Loucy (cell line): ENCODE results near the gene RPLP2.
A peak's percentile ranks its signal among the peaks of the same experiment; 100 is the strongest.

Source experiments
- H2AFZ ChIP-seq: fragments of 200-600 bp; sonication (generic); 2 replicates; pipeline ENCODE4 v1.6.0; 2016; ENCODE audit warnings: antibody characterized with exemption, mild to moderate bottlenecking, low read length, moderate library complexity
- H3F3A ChIP-seq: fragments of 200-600 bp; 2 replicates; pipeline ENCODE4 v1.6.0; 2016; ENCODE audit warnings: antibody characterized with exemption, low read depth, mild to moderate bottlenecking
- H3K27me3 ChIP-seq: fragments of 200-600 bp; sonication (generic); 2 replicates; pipeline ENCODE4 v1.6.1; 2014; ENCODE audit warnings: low read length, mild to moderate bottlenecking; ENCODE audit not compliant: insufficient read depth, poor library complexity, severe bottlenecking
- H3K36me3 ChIP-seq: fragments of 200-600 bp; sonication (generic); 2 replicates; pipeline ENCODE4 v1.6.1; 2016; ENCODE audit warnings: low read length; ENCODE audit not compliant: insufficient read depth
- H3K4me1 ChIP-seq: fragments of 200-600 bp; sonication (generic); 2 replicates; pipeline ENCODE4 v1.5.1; 2014; ENCODE audit warnings: low read length, mild to moderate bottlenecking; ENCODE audit not compliant: insufficient read depth, poor library complexity, severe bottlenecking
- H3K4me2 ChIP-seq: fragments of 200-600 bp; sonication (generic); 2 replicates; pipeline ENCODE4 v1.6.0; 2014; ENCODE audit warnings: antibody characterized with exemption, low read length, low read depth, mild to moderate bottlenecking; ENCODE audit not compliant: poor library complexity, severe bottlenecking
- H3K4me3 ChIP-seq: fragments of 200-600 bp; sonication (generic); 2 replicates; pipeline ENCODE4 v1.5.1; 2014; ENCODE audit warnings: low read length, mild to moderate bottlenecking, mixed read lengths; ENCODE audit not compliant: poor library complexity, severe bottlenecking
- H3K79me2 ChIP-seq: fragments of 200-600 bp; sonication (generic); 2 replicates; pipeline ENCODE4 v1.6.1; 2014; ENCODE audit warnings: low read length; ENCODE audit not compliant: insufficient read depth
- H3K9ac ChIP-seq: fragments of 200-600 bp; sonication (generic); 2 replicates; pipeline ENCODE4 v1.6.0; 2014; ENCODE audit warnings: mild to moderate bottlenecking, low read depth, low read length, moderate library complexity; ENCODE audit not compliant: poor library complexity, severe bottlenecking
- H3K9me2 ChIP-seq: fragments of 200-600 bp; sonication (generic); replicated peaks from 2 replicates; pipeline ENCODE4 v1.6.1; 2016; ENCODE audit warnings: low read depth, low read length, mixed read lengths
- H3K9me3 ChIP-seq: fragments of 200-600 bp; sonication (generic); 2 replicates; pipeline ENCODE4 v1.6.1; 2014; ENCODE audit warnings: mild to moderate bottlenecking, antibody characterized with exemption, low read length, low read depth; ENCODE audit not compliant: insufficient read depth
- H4K20me1 ChIP-seq: fragments of 200-600 bp; sonication (generic); 2 replicates; pipeline ENCODE4 v1.6.0; 2014; ENCODE audit warnings: antibody characterized with exemption, low read length, mild to moderate bottlenecking; ENCODE audit not compliant: insufficient read depth, poor library complexity, severe bottlenecking
- CTCF ChIP-seq: fragments of 200-600 bp; sonication (generic); conservative IDR thresholded peaks from 2 replicates; pipeline ENCODE4 v1.5.1; 2014; ENCODE audit warnings: mild to moderate bottlenecking, antibody characterized with exemption, low read length
- EZH2phosphoT487 ChIP-seq: fragments of 200-600 bp; IDR thresholded peaks from 2 replicates; pipeline ENCODE4 v1.6.1; 2018; ENCODE audit warnings: antibody characterized with exemption, mild to moderate bottlenecking, moderate library complexity, borderline replicate concordance

The RPLP2 gene

DNA sequence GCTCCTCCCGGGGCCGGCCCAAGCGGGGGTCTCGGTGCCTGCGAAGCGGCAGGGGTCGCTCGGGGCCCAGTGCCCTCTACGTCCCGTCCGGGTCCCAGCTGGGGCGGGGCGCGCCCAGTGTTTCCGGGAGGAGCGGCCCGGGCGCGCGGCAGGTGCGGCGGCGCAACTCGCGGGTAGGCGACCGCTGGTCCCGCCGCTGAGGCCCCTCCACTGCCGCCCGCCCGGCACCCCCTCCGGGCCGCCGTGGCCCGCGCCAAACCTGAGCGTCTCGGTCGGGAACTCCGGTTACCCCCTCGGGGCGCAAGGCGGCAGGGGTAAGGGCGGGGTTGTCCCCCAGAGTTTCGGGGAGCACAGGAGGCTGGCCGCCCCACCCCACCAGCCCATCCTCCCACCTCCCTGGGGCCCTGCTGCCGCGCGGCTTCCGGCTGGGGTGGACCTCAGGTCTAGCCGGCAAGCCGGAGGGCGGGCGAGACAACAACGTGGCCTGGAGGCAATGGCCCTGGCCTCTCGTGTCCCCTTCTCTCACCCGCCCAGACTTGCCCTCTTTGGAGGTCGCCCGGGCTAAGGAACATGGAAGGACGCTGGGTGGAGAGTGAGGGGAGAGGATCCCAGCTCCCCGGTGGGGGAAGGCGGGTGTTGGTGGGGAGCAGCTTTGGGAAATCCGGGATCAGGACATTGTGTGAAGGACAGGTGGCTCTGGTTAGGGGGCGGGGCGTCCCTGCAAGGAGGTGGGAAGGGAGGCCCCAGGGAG is 17.6 kb downstream of the RPLP2 start:
- TF ChIP-seq CTCF (no peak), EZH2phosphoT487 (no peak)

GRCh38 chr11:827897-828192 is 18.1 kb downstream of the RPLP2 start, which contains the start of gene CRACR2B:
Gene CRACR2B (plus strand): TSS chr11:827919. CDS start chr11:828608, 689 bp downstream.
- peak within 1 kb of the TSS; percentile 81 for H3K4me3 ChIP-seq

More for the DNA sequence above, 17.6 kb downstream of the RPLP2 start:
- no peaks in the 10 kb centered on the region for H3F3A ChIP-seq
- no peaks in the 10 kb centered on the region for H3K9me3 ChIP-seq
- H3K27me3 ChIP-seq, result no peaks in the 10 kb centered on the region
- no peaks in the 10 kb centered on the region for H3K36me3 ChIP-seq
- no peaks in the 10 kb centered on the region for H3K9me2 ChIP-seq
- H3K4me1 ChIP-seq, result peaks cover 25% of the 10 kb centered on the region
- peak overlapping the region; percentile 81 for H3K4me3 ChIP-seq
- H4K20me1 ChIP-seq, result peaks cover 1% of the 10 kb centered on the region
- peak overlapping the region; percentile 85 for H2AFZ ChIP-seq
- peak overlapping the region; percentile 88 for H3K9ac ChIP-seq
- peaks cover 7% of the 10 kb centered on the region; the same call in 1 of the 2 replicates for H3K79me2 ChIP-seq
- peak overlapping the region; percentile 92 for H3K4me2 ChIP-seq

GRCh38 chr11:828506-829175 is 18.9 kb downstream of the RPLP2 start:
- Histone ChIP-seq H3K27me3 (no peaks in the 10 kb centered on the region), H3K9ac (peak overlapping the region; percentile 88), H3F3A (no peaks in the 10 kb centered on the region), H3K9me3 (no peaks in the 10 kb centered on the region), H3K4me2 (peak overlapping the region; percentile 92), H2AFZ (no peak overlapping the region), H3K4me1 (peaks cover 28% of the 10 kb centered on the region), H4K20me1 (peaks cover 3% of the 10 kb centered on the region), H3K36me3 (no peaks in the 10 kb centered on the region), H3K9me2 (no peaks in the 10 kb centered on the region), H3K79me2 (peaks cover 9% of the 10 kb centered on the region; the same call in 1 of the 2 replicates), H3K4me3 (peak overlapping the region; percentile 81)
- TF ChIP-seq EZH2phosphoT487, result no peak
- no peak for TF ChIP-seq CTCF

More at GRCh38 chr11:827897-828192, 18.1 kb downstream of the RPLP2 start, which contains the start of gene CRACR2B:
- Histone ChIP-seq H3F3A (no peaks in the 10 kb centered on the region), H4K20me1 (no peaks in the 10 kb centered on the region), H3K36me3 (no peaks in the 10 kb centered on the region), H3K9me2 (no peaks in the 10 kb centered on the region), H2AFZ (peak within 1 kb of the TSS; percentile 85), H3K79me2 (peaks cover 5% of the 10 kb centered on the region; the same call in 1 of the 2 replicates), H3K4me1 (peaks cover 25% of the 10 kb centered on the region), H3K9ac (peak within 1 kb of the TSS; percentile 88), H3K4me2 (peak within 1 kb of the TSS; percentile 92), H3K9me3 (no peaks in the 10 kb centered on the region), H3K27me3 (no peaks in the 10 kb centered on the region)
- TF ChIP-seq EZH2phosphoT487, result no peak
- no peak for TF ChIP-seq CTCF
